HG03460 (cell line): ENCODE measurements around the gene TTC34.

Experiments
- ATAC-seq: cut with Tn5 transposase; IDR thresholded peaks from one replicate; pipeline ENCODE4 v1.9.1; 2021; ENCODE audit not compliant: unreplicated experiment

Gene TTC34

GRCh38 chr1:2829846-2830615, 28.5 kb upstream of the TTC34 start:
- no peak for ATAC-seq

- ATAC-seq: no peak
Observed at GRCh38 chr1:2828586-2829250, 27.2 kb upstream of the TTC34 start.

- no peak for ATAC-seq
Observed at GRCh38 chr1:2826736-2827292, 25.3 kb upstream of the TTC34 start.

GRCh38 chr1:2826316-2826715, 24.8 kb upstream of the TTC34 start:
- ATAC-seq: no peak

- ATAC-seq: no peak
Observed at GRCh38 chr1:2825487-2826189, 24.1 kb upstream of the TTC34 start.

- ATAC-seq: no peak
Observed at GRCh38 chr1:2824999-2825398, 23.5 kb upstream of the TTC34 start.

GRCh38 chr1:2823921-2824610, 22.6 kb upstream of the TTC34 start:
- no peak for ATAC-seq

- no peak for ATAC-seq
Observed at GRCh38 chr1:2822621-2823145, 21.2 kb upstream of the TTC34 start.

- ATAC-seq: no peak
Observed at GRCh38 chr1:2821966-2822620, 20.6 kb upstream of the TTC34 start.

- ATAC-seq: no peak
Observed at GRCh38 chr1:2821373-2821955, 20.0 kb upstream of the TTC34 start.

GRCh38 chr1:2820731-2821372, 19.4 kb upstream of the TTC34 start:
- no peak for ATAC-seq

- no peak for ATAC-seq
Observed at GRCh38 chr1:2819831-2820730, 18.6 kb upstream of the TTC34 start.

GRCh38 chr1:2819429-2819828, 17.9 kb upstream of the TTC34 start:
- ATAC-seq: no peak

- no peak for ATAC-seq
Observed at GRCh38 chr1:2817784-2818564, 16.5 kb upstream of the TTC34 start.

- no peak for ATAC-seq
Observed at GRCh38 chr1:2816786-2817185, 15.3 kb upstream of the TTC34 start.

- ATAC-seq: no peak
Observed at GRCh38 chr1:2815551-2815950, 14.1 kb upstream of the TTC34 start.

GRCh38 chr1:2814511-2815075, 13.1 kb upstream of the TTC34 start:
- ATAC-seq: no peak
